GM06990 (cell line): ENCODE results near the gene CENPU.

Source experiments
- DNase-seq: peaks from one replicate; pipeline ENCODE4 v3.0.0-alpha.2; 2011; ENCODE audit not compliant: insufficient read length; ENCODE audit errors: extremely low read depth
- H3K27me3 ChIP-seq: replicated peaks from 2 replicates; pipeline ENCODE4 v1.6.0; 2011; ENCODE audit warnings: low read length; ENCODE audit not compliant: control insufficient read depth, insufficient read depth
- H3K36me3 ChIP-seq: 2 replicates; pipeline ENCODE4 v1.5.1; 2011; ENCODE audit warnings: low read length; ENCODE audit not compliant: control insufficient read depth, insufficient read depth
- H3K4me3 ChIP-seq: replicated peaks from 2 replicates; pipeline ENCODE4 v1.5.1; 2011; ENCODE audit warnings: low read depth, mild to moderate bottlenecking, control low read depth, low read length
- TF ChIP-seq, protein P1 (sequence below): IDR thresholded peaks from 2 replicates; pipeline ENCODE4 v1.5.1; 2011; ENCODE audit warnings: low read length, control low read depth, mild to moderate bottlenecking, inconsistent platforms; ENCODE audit not compliant: insufficient read depth, poor library complexity, severe bottlenecking

Gene CENPU

DNA sequence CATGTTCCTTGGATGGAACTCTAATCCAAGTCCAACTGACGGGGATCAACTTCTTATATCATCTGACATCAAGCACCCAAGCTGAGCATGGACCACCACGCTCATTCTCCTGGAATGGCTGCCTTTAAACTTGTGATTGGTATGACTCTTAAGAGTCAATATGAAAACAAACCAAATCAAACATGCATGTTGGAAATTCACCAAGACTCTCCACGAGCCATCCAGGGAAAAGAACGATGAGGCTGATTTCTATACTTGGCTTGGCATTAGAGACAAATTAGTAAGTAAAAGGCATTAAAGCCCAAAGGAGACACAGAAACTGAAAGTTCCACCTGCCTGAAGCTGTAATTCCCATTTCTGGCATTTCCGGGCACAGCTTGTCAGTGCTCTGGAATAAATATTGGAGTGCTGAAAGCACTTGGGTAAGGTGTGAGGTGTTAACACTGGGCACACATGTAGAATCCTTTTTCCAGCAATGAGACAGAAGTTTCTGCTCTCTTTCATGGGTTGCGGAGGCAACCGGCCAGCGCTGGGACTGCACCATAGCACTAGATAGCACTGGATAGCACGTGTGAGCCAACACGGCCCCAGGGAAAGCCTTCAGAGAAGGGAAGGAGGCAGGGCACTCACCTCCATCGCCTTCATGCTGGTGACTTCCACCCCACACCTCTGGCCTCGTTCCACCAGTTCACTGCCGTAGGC, 42.1 kb upstream of the CENPU start:
- TF ChIP-seq, protein P1, sequence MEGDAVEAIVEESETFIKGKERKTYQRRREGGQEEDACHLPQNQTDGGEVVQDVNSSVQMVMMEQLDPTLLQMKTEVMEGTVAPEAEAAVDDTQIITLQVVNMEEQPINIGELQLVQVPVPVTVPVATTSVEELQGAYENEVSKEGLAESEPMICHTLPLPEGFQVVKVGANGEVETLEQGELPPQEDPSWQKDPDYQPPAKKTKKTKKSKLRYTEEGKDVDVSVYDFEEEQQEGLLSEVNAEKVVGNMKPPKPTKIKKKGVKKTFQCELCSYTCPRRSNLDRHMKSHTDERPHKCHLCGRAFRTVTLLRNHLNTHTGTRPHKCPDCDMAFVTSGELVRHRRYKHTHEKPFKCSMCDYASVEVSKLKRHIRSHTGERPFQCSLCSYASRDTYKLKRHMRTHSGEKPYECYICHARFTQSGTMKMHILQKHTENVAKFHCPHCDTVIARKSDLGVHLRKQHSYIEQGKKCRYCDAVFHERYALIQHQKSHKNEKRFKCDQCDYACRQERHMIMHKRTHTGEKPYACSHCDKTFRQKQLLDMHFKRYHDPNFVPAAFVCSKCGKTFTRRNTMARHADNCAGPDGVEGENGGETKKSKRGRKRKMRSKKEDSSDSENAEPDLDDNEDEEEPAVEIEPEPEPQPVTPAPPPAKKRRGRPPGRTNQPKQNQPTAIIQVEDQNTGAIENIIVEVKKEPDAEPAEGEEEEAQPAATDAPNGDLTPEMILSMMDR, result no peak
- DNase-seq, result no peak

DNA sequence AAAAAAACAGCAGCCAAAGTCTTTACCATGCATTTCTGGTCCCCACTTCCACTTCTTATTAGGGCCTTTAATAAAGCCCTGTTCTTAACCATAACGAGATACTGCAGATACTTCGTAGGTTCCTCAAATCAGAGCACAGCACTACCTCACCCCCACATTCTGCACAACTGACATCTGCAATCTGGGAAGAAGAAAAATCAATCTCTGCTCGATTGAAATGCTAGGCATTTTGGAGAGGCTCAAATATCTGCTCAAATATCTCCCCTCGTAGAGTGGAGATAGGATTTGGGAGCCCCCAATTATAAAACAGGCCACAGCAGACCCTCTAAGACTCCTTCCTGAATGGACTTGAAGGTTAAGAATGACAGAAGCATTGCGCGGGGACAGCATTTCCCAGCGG, 40.3 kb upstream of the CENPU start:
- TF ChIP-seq, protein P1, result no peak
- Histone ChIP-seq H3K36me3 (peaks cover 12% of the 10 kb centered on the region), H3K27me3 (no peaks in the 10 kb centered on the region), H3K4me3 (no peak overlapping the region)
- DNase-seq, result no peak

More for the DNA sequence above, 42.1 kb upstream of the CENPU start:
- Histone ChIP-seq H3K36me3 (peaks cover 12% of the 10 kb centered on the region), H3K4me3 (no peak overlapping the region), H3K27me3 (no peaks in the 10 kb centered on the region)

DNA sequence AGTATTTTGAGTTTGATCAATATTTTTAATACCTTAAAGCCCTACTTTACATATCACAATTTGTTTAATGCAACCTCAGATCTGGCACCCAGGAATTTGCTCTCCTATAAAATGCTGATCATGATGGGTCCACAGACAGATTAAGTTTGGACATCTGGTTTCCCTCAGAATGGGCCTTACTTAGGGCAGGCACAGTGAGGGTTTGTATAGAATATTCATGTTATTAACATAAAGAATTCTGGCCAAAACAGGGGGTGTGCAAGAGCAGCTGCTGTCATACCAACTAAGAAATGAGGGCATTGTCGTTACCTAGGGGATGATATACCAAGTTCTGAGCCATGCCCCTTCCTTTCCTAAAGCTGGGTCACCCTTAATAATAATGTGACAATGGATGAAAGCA, 37.5 kb upstream of the CENPU start:
- DNase-seq, result no peak
- Histone ChIP-seq H3K27me3 (no peaks in the 10 kb centered on the region), H3K4me3 (no peak overlapping the region), H3K36me3 (peaks cover 18% of the 10 kb centered on the region)
- TF ChIP-seq, protein P1, result no peak

DNA sequence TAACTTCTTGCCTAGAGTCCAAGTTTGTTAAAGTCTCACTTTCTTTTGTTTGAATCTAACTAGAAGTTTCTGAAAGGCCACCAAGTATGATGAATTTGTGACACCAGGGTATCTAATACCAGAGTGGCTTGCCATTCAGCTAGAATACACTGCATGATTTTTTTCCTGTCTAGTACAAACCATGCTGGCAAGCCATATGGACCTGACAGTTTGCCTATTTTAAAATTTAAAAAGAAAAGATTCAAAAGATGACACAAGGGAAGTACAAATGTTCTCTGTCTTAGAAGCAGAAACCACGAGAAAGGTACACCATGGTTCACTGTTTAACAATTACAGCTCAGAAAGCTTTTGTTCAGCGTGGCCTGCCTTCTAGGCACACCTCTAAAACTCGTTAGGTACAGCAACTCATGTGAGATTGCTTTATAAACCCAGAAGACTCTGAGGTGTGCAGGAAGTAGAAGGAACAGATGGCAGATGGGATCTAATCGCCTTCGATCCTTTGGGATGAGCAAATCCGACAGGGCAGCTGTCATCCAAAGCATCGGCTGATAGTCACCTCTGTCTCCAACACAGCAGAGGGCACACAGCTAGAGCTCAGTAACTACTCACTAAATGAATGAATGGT, 35.4 kb upstream of the CENPU start:
- Histone ChIP-seq H3K4me3 (no peak overlapping the region), H3K36me3 (peaks cover 24% of the 10 kb centered on the region), H3K27me3 (no peaks in the 10 kb centered on the region)
- TF ChIP-seq, protein P1, result no peak
- DNase-seq, result no peak

DNA sequence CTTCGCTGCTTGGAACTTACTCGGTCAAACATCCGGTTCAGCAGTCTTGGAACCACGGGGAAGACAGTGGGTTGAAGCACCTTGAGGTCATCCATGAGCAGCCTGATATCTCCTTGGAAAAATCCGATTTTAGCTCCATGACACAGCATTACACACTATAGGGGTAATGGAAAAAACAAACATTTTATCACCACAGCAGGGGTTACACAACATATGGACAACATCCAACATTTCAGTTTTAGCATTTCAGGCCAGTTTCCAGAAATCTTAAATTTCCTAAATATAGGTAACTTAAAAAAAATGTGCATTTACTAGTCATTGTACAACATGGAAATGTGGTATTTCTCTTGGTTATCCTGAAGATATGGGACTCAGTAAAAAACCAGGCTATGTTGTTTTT, 34.4 kb upstream of the CENPU start:
- peaks cover 21% of the 10 kb centered on the region for H3K36me3 ChIP-seq
- DNase-seq, result no peak

More for the DNA sequence above, 34.4 kb upstream of the CENPU start:
- TF ChIP-seq, protein P1, result no peak
- H3K4me3 ChIP-seq, result no peak overlapping the region
- H3K27me3 ChIP-seq, result no peaks in the 10 kb centered on the region
